Daoy (cell line): ENCODE measurements around the gene KDM2B. TPM values are rescaled to one million over a fixed set of nuclear protein-coding genes. Genes with fewer than 3 reads are reported as not detected.

Experiments
- DNase-seq: peaks from one replicate; pipeline ENCODE4 v3.0.0-alpha.2; 2015; ENCODE audit warnings: low read depth
- total RNA-seq: library from RNA; depleted of rRNA; stranded (reverse); fragments of >200 nt; shearing (Covaris generic); gene quantifications from 2 replicates; pipeline ENCODE4 v1.2.3, GENCODE V29; 2014

The KDM2B gene
- total RNA-seq, 1 experiment from 2014 or later: 21.5 TPM

DNA sequence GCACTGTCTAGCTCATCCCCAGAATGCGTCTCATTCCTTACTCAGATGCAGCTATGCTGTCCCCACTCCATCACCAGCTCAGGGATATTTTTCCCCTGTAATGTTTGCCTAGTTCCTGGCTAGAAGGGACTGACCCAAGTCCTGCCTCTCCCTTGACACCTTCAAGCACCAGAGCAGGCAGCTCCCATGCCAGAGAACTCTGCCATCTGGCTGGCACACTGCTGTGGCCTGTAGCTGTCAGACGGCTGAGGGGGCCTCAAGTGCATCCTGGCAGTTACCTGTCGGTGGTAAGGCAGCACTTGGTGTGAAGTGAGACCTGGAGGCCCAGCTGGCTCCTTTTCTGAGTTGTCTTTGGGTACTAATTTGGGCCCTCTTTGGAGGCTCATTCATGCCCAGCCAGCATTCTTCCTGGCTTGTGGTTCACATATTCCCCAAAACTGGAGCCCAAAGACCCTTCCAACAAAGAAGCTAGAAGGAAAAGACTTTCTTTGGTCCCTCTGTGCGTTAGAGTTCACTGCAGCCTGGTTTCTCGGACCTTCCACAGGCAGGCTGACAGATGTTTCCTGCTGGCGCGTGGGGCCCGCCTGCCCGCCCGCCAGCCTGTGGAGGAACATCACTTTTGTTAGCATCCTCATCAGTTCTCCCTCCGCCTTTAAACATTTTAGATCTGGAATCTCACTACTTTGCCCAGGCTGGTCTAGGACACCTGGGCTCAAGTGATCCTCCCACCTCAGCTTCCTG, 147.9 kb downstream of the KDM2B start:
- DNase-seq: no peak

DNA sequence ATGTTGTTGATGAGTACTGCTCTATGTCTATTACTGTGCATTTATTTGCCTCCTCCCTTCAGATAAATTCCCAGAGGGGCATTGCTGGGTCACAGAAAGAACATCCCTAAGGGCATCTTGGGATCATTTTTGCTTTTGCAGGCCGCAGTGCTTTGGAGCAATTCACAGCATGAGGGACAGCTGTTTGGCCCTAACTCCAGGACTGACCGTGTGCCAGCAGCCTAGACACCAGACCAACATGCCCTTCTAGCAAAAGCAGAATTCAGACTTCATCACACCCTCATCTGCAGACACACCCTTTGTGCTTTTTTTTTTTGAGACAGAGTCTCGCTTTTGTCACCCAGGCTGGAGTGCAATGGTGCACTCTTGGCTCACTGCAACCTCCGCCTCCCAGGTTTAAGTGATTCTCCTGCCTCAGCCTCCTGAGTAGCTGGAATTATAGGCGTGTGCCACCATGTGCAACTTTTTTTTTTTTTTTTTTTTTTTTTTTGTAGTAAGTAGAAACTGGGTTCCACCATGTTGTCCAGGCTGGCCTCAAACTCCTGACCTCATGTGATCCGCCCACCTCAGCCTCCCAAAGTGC, 149.9 kb downstream of the KDM2B start:
- no peak for DNase-seq

DNA sequence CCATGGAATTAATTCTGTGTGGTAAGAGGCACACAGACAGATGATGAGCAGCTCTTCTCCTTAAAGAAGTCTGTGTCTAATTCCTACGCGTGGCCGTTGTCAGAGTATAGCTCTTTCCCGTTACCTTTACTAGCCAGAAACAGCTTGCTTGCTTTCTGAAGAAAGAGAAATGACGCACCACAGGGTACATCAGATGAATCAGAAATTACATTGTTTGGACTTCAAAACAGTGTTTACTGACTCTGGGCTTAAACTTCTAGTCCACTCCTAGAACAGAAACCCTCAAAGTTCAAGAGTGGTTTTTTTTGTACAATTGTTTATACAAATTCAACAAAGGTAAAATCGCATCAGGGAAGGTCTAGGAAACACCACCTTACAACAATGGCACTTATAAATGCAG, 151.9 kb downstream of the KDM2B start:
- no peak for DNase-seq

DNA sequence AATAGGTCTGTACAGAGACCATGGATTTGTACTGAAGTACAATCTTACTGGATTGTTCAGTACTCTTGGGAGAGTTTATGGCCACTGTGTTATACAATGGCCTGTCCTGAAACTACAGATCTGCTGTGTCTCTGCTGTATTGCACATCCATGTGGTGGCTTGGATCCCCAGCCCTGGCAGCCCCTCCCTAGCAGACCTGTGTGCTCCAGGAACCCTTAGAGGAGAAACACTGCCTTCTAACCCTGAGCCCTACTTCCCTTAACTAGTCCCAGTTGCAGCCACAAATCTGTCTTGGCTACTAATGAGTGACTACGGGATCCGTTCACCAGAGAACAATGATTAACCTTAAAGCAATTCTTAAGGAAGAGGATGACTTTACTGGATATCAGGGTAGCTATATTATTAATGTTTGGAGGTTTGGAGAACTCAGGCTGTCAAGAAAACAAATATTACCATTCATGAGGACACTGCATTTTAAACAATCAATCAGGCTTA, 153.2 kb downstream of the KDM2B start:
- DNase-seq: no peak

DNA sequence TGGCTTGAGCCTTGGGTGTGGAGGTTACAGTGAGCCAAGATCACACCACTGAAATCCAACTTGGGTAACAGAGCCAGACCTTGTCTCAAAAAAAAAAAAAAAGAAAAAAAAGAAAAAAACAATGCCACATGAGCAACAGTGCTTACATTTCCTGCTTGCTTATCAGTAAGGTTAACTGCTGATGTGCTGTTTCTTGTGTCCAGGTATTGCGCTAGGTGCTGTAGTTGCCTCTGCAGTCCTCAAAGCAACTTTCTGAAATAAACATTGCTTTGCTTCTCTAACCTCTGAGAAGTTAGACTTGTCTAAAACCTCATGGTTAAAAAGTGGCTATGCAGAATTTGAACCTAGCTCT, 156.2 kb downstream of the KDM2B start:
- DNase-seq: no peak

DNA sequence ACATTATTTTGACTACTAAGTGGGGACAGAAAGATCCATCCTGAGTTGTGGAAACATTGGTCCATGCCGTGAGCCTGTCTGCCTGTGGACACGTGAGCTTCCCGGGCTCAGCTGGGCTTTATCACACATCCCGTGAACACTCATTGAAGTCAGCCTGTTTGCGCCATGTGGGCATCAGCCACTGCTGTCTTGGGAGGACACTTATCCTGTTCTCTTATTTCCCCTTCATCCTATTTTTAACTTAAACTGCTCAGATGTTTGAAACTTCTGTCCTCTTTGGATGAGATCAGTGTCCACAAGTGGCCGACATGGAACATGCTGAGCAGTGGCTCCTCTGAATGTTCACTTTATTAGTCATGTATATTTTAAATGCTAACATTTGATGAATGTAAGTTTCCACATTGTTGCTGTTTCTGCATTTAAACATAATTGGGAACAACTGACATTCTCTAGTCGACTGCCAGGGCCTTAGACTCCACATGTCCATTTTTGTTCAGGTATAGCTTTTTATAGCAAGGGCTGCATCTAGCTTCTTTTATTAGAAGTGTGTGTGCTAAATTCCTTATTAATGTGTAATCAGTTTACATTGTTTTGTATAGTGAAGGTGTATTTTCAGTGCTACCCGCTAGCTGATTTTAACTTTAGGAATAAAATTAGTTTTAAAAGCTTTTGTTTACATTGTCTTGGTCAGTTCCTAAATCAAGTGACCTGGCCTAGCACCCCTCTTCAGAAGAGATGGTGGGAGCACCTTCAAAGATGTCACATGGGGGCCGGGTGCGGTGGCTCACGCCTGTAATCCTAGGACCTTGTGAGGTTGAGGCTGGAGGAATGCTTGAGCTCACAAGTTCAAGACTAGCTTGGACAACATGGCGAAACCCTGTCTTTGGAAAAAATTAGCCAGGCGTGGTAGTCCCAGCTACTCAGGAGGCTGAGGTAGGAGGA, 156.9 kb downstream of the KDM2B start:
- no peak for DNase-seq

DNA sequence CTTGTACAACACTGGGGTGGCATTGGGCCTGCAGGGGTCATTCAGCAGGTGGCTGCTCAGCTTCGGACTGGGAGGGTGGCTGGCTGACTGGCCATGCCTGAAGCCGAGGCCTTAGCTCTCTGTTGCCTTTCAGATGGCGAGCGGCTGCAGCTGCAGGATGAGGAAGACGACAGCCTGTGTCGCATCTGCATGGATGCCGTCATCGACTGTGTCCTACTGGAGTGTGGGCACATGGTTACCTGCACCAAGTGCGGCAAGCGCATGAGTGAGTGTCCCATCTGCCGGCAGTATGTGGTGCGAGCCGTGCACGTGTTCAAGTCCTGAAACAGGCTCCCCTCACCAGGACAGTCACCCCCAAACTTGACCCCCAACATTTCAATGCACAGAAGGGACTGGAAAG, 157.6 kb downstream of the KDM2B start:
- DNase-seq: no peak

DNA sequence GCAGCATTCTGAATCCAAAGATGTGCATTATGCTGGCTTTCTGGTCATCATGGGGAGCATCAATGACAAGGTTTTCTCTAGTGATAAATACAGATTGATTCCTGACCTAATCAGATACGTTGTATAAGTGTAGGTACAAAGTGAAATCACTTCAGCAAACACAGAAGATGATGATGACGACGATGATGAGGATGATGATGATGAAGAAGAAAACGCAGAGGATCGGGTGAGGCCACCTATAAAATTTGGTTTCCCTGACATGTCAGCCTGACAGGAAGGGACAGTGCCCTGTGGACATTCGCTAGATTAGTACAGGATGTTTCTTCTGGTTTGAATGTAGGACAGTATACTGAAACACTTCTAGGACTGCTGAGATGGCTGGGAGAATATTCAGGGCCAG, 160.7 kb downstream of the KDM2B start:
- DNase-seq: no peak

DNA sequence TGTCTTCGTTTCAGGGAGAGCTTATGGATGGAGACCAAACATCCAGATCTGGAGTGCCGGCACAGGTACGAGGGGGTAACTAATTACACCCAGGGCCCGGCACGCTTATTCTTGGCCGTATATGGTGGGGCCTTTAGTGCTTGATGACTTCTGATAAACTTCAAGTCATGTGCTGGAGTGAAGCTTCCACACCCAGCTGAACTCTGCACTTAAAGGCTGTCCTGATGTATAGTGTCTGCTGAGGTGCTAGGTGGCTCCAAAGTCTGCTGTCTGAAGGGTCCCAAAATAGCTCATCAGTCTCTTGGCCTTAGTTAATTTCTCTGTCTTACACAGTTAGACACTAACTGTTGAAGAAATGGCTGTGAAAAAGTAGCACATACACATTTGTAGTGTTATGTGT, 163.0 kb downstream of the KDM2B start:
- DNase-seq: no peak

DNA sequence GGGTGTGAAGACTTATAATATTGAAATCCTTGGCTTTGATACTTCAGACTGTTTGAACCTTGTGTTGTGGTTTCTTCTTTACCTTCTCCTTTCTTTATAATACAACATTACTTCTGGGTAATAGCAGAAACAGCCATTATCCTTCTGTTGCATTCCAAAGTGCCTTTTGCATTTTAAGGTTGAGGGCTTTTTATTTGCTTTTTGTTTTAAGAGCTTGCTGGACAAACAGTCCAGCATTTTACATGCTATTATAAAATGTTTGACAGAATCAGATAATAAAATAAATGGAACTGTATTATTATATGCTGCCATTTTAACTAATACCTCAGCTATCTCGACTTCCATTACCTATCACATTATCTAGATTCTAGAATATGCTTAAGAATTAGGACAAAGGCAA, 166.9 kb downstream of the KDM2B start:
- DNase-seq: no peak

DNA sequence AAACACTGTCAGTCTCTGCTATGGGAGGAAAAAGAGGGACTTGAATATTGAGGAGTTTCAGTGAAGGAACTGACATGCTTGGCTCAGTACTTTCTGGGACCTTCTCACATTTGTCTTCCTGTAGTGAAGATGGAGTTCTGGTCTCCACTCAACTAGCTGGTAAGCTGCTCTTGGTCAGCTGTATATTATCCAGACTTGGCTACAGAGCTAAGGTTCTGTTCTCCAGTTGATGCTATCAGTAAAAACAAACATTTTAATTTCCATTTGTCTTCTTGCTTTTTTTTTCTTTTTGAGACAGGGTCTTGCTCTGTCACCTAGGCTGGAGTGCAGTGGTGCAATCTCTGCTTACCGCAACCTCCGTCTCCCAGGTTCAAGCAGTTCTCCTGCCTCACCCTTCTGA, 175.6 kb downstream of the KDM2B start:
- DNase-seq: no peak

DNA sequence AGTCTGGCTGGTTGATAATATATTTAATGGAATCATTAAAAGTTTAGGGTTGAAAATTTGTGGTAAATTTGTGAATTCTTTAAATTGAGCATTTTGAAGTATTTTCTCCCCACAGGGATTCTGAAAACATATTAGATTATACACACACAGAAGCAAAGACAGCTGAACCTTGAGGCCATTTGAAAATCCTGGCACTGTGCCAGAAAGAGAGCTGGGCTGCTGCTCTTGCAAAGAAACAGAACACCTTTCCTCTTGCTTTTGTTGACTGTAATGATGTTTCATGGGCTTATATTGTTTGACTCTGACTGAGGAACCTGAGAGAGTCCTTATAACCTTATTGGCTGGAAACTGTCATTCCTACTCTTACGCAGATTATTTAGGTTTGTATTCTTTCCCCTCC, 176.1 kb downstream of the KDM2B start:
- no peak for DNase-seq

DNA sequence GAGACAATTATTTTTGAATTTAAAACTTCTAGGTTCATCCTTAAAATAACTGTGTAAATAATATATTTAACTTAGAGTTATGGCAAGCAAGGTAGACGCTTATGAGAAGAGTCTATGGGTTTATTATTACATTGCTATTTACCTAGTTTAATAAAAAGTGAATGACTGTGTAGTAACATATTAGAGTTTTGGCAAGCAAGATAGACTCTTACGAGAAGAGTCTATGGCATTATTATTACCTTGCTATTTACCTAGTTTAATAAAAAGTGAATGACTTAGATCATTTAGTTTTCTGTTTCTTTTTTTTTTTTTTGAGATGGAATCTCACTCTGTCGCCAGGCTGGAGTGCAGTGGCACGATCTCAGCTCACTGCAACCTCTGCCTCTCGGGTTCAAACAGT, 177.1 kb downstream of the KDM2B start:
- no peak for DNase-seq

DNA sequence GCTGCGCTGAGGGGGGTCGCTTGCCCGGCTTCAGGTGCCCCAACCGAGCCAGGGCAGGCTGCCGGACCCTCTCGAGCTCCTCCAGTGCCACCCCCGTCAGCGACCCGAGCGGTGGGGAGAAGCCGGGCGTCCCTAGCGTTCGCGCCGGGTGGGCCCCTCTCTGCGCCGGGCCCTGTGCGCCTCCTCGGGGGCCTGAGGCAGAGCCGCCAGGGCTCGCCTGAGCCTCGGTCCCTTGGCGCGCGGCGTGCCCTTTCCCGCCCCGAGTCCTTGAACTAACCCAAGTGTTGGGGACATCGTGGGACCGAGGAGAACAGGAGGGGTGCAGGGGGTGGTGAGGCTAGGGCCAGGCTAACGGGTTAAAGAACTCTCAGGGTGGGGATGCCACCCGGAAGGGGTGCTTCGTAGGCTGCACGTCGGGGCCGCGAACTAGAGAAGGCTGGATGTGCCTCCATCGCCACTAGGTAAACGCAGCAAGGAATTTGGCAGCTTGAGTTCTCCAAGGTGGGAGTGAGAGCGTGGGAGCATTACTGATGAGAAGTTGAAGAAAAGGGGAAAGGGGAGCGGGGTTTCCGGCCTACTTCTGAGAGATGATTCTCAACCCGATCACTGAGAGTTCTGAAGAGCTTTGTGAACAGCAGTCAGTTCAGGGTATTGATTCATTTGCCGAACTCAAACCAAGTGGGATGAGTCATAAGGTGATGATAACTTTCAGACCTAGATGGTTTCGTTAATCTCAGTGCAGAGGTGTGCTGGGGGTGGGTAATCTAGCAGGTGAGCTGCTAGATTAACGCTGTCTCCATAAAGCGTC, 180.3 kb downstream of the KDM2B start:
- DNase-seq: peak; percentile 42

DNA sequence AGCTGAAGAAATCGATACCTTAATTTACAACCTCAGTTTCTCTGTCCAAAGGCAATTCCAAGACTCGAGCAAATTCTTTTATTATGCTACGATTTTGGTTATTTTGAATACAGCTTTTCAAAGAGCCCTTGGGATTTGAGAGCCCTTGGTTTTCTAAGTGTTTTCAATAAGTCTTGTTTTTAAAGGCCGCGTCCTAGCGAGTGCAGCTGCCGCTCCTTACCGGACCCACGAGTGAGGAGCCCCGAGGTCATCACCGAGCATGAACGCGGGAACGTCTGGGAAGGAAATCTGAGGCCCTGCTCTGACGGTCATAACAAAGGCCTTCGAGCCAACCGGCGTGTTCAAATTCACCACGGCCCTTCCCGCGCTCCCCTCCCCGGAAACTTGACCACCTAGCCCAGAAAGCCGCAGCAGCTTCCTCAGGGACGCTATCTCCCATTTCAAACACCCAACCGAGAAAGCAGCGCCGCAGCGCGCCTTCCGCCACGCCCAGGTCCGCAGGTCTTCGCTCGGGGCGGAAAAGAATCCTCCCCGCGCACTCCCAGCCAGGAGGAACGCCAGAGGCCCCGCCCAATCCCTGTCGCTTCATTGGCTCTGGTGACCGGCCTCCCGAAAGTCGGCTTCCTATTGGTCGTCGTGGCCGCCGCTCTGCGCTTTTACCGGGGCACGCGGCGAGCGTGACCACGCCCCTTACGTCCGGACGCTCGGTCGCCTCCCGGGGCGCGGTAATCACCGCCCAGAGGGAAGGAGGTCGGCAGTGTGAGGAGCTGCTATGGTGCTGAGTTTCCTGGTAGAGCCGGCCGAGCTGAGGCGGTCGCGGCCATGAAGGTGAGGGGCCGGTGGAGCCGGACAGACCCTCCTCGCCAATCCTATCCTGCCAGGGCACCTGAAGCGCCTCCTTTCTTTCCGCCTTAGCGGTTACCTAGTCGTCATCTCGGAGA, 181.2 kb downstream of the KDM2B start, which contains the start of gene RNF34:
Gene RNF34, plus strand, starts transcription at position 728 of the 941 bp plus-strand sequence. Its CDS starts 95 bp downstream, at position 823.
- peak; percentile 100 for DNase-seq

DNA sequence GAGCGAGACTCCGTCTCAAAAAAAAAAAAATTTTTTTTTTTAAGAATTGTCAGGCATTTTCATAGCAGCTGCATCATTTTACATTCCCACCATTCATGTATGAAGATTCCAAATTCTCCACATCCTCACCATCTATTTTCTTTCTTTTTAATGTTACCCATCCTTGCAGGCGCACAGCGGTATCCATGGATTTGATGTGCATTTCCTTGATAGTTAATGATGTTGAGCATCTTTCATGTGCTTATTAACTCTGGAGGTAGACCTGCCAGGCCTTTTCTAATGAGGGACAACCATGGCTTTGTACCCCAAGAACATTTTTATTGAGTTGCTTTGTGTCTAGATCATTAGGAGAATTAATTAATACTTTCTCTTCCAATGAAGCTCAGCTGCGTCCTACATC, 182.5 kb downstream of the KDM2B start:
- no peak for DNase-seq

DNA sequence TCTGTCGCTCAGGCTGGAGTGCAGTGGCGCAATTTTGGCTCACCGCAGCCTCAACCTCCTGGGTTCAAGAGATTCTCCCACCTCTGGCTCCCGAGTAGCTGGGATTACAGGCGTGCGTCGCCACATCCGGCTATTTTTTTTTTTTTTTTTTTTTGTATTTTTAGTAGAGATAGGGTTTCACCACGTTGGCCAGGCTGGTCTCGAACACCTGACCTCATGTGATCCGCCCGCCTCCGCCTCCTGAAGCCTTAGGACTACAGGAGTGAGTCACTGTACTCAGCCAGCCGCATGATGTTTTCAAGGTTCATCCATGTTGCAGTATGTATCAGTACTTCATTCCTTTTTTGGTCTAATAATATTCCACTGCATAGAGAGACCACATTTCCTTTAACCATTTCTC, 183.3 kb downstream of the KDM2B start:
- DNase-seq: peak; percentile 11

DNA sequence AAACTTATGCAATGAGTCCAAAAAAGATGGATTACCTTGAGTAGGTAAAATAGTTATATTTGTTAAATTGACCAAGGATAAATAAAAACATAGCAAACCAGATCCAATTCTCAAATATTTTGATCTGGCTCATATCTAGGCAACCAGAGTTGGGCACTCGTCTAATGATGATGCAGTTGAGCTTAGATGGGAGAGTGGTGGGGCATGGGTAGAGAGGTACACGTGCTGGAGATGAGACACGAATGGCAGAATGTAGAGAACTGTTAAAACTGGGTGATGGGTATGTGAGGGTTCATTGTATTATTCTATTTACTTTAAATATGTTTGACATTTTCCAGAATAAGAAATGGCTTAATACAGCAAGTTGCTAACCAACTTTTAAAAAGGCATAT, 188.5 kb downstream of the KDM2B start:
- no peak for DNase-seq

DNA sequence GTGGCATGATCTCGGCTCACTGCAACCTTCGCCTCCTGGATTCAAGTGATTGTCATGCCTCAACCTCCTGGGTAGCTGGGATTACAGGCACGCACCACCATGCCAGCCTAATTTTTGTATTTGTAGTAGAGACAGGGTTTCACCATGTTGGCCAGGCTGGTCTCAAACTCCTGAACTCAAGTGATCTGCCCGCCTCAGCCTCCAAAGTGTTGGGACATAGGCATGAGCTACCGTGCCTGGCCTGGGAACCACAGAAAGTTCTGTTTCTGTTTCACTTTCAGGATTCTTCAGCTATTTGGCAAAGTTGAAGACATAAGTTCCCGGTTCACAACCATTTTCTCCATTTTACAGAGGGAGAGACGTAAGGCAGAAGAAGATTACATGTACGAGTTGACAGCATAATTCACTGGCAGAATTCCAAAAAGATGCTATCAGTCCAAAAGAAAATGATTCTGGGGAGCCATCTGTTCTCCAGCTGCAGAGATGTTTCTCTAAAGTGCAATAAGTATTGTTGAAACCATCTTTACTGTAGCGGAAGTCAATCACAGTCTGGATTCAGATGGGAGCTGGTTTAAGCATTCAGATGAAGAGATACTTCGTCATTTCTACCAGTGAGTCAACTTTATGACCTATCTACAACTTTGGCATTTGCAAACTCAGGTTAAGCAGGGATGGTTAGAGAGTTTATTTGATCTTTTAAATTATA, 189.1 kb downstream of the KDM2B start:
- DNase-seq: peak; percentile 25

DNA sequence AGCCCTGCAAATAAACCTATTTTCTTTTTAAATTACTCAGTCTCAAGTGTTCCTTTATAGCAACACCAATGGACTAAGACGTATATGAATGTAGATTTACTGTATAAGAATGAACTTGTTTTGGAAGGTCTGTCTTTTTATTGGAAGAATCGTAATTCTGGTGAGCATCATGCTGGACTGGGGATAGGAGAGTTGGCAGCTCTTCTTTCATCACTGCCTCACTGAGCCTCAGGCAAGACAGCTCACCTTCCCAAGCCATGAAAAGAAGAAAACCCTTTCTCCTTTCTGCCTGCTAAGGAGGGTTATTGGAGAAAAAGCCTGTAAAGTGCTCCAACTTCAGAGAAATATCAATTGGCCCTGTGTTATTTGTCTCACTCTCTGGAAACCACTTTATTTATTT, 190.0 kb downstream of the KDM2B start:
- DNase-seq: no peak
